ENCODE measurements around the gene RNF220. TPM values are rescaled to one million over a fixed set of nuclear protein-coding genes. Genes with fewer than 3 reads are reported as not detected.
A peak's percentile ranks its signal among the peaks of the same experiment; 100 is the strongest.

RNF220 gene
- total and polyA plus RNA-seq, 7 experiments from 2014 or later = 83.1 to 127 (median 95.9) TPM

- no peak overlapping the region for H3K27ac Mint-ChIP-seq
- intact Hi-C loops (cut with micrococcal nuclease) = no loop called here
- Histone ChIP-seq H3K36me3 (ENCODE audit: control insufficient read depth in 2 of 3, insufficient read depth in 3 of 3, low read length in 3 of 3) (no peaks in the 10 kb centered on the region), H3K4me3 (ENCODE audit: low read length) (no peak overlapping the region), H3K9me3 (ENCODE audit: control insufficient read depth in 2 of 3, low read length in 3 of 3) (no peaks in the 10 kb centered on the region), H3K27ac (ENCODE audit: low read depth, low read length) (no peak overlapping the region), H3K27me3 (ENCODE audit: control insufficient read depth in 2 of 2, insufficient read depth in 2 of 2, low read length in 2 of 2) (no peaks in the 10 kb centered on the region), H3K4me1 (ENCODE audit: control insufficient read depth in 2 of 2, insufficient read depth in 2 of 2, low read length in 2 of 2) (no peaks in the 10 kb centered on the region)
- DNase-seq = no peak
- ChIA-PET CTCF (interaction anchor here (1.3 to 2.1 kb wide), 2 partner anchors 10 to 86 kb away, joined by 3 to 10 read pairs; no protein-coding TSS in a partner anchor), POLR2A (no interaction called here)
- H3K9me3 Mint-ChIP-seq = no peaks in the 10 kb centered on the region
- ATAC-seq = no peak
- H3K4me3 Mint-ChIP-seq = no peak overlapping the region
- H3K36me3 Mint-ChIP-seq = no peaks in the 10 kb centered on the region
- H3K4me1 Mint-ChIP-seq = no peaks in the 10 kb centered on the region
- H3K27me3 Mint-ChIP-seq = peaks cover 0 to 22% (median 0%) of the 10 kb centered on the region in 5 donors
These were observed 161.4 kb downstream of the RNF220 start for GRCh38 chr1:44566281-44567046.

- POLR2A ChIA-PET = no interaction called here
- intact Hi-C loops (cut with micrococcal nuclease) = no loop called here
- H3K4me1 Mint-ChIP-seq = no peaks in the 10 kb centered on the region
- H3K36me3 Mint-ChIP-seq = no peaks in the 10 kb centered on the region
- Histone ChIP-seq H3K36me3 (ENCODE audit: control insufficient read depth in 2 of 3, insufficient read depth in 3 of 3, low read length in 3 of 3) (no peaks in the 10 kb centered on the region), H3K9me3 (ENCODE audit: control insufficient read depth in 2 of 3, low read length in 3 of 3) (no peaks in the 10 kb centered on the region), H3K4me3 (ENCODE audit: low read length) (no peak overlapping the region), H3K27ac (ENCODE audit: low read depth, low read length) (no peak overlapping the region), H3K4me1 (ENCODE audit: control insufficient read depth in 2 of 2, insufficient read depth in 2 of 2, low read length in 2 of 2) (no peaks in the 10 kb centered on the region), H3K27me3 (ENCODE audit: control insufficient read depth in 2 of 2, insufficient read depth in 2 of 2, low read length in 2 of 2) (no peaks in the 10 kb centered on the region)
- CTCF ChIA-PET = interaction anchor here (0.6 to 1.1 kb wide), 2 partner anchors 85 to 1322 kb away, joined by 3 to 4 read pairs; no protein-coding TSS in a partner anchor
- DNase-seq = no peak
- no peak overlapping the region for H3K27ac Mint-ChIP-seq
- no peak overlapping the region for H3K4me3 Mint-ChIP-seq
- ATAC-seq = no peak
- H3K27me3 Mint-ChIP-seq = peaks cover 0 to 22% (median 0%) of the 10 kb centered on the region in 5 donors
- H3K9me3 Mint-ChIP-seq = no peaks in the 10 kb centered on the region
These were observed 163.3 kb downstream of the RNF220 start for GRCh38 chr1:44568128-44568900.

GRCh38 chr1:44569491-44569890 is 164.4 kb downstream of the RNF220 start:
- DNase-seq = no peak
- H3K27me3 ChIP-seq (ENCODE audit: control insufficient read depth in 2 of 2, insufficient read depth in 2 of 2, low read length in 2 of 2) = no peaks in the 10 kb centered on the region
- Mint-ChIP-seq H3K4me1 (no peaks in the 10 kb centered on the region), H3K36me3 (no peaks in the 10 kb centered on the region), H3K4me3 (no peak overlapping the region), H3K27ac (peak overlapping the region in 1 of 9 donors; percentile 23), H3K9me3 (no peaks in the 10 kb centered on the region), H3K27me3 (peaks cover 0 to 18% (median 0%) of the 10 kb centered on the region in 5 donors)
- H3K9me3 ChIP-seq (ENCODE audit: control insufficient read depth in 2 of 3, low read length in 3 of 3) = no peaks in the 10 kb centered on the region
- CTCF ChIA-PET = interaction anchor here (1.0 to 1.7 kb wide), 3 partner anchors 9 to 83 kb away, joined by 4 to 5 read pairs (median 4); no protein-coding TSS in a partner anchor
- POLR2A ChIA-PET = no interaction called here
- H3K27ac ChIP-seq (ENCODE audit: low read depth, low read length) = no peak overlapping the region
- intact Hi-C loops (cut with micrococcal nuclease) = no loop called here
- H3K4me3 ChIP-seq (ENCODE audit: low read length) = no peak overlapping the region
- H3K4me1 ChIP-seq (ENCODE audit: control insufficient read depth in 2 of 2, insufficient read depth in 2 of 2, low read length in 2 of 2) = no peaks in the 10 kb centered on the region
- H3K36me3 ChIP-seq (ENCODE audit: control insufficient read depth in 2 of 3, insufficient read depth in 3 of 3, low read length in 3 of 3) = no peaks in the 10 kb centered on the region
- no peak for ATAC-seq

- intact Hi-C loops (cut with micrococcal nuclease) = loop anchor here in 1 of 2 donors (1.0 kb wide), 1 partner anchor 81 kb away; no protein-coding TSS in a partner anchor
- H3K36me3 ChIP-seq (ENCODE audit: control insufficient read depth in 2 of 3, insufficient read depth in 3 of 3, low read length in 3 of 3) = no peaks in the 10 kb centered on the region
- no peak overlapping the region for H3K27ac Mint-ChIP-seq
- no peaks in the 10 kb centered on the region for H3K36me3 Mint-ChIP-seq
- no peak overlapping the region for H3K4me3 Mint-ChIP-seq
- no peaks in the 10 kb centered on the region for H3K4me1 ChIP-seq (ENCODE audit: control insufficient read depth in 2 of 2, insufficient read depth in 2 of 2, low read length in 2 of 2)
- CTCF ChIA-PET = interaction anchor here (0.7 to 3.8 kb wide), 8 partner anchors 9 to 359 kb away, joined by 3 to 65 read pairs (median 3); no protein-coding TSS in a partner anchor
- no peaks in the 10 kb centered on the region for H3K27me3 ChIP-seq (ENCODE audit: control insufficient read depth in 2 of 2, insufficient read depth in 2 of 2, low read length in 2 of 2)
- H3K9me3 ChIP-seq (ENCODE audit: control insufficient read depth in 2 of 3, low read length in 3 of 3) = no peaks in the 10 kb centered on the region
- ATAC-seq (peak; percentile 67), DNase-seq (peak in 6 of 9 donors; percentile 13 to 37 (median 24))
- peaks cover 0 to 20% (median 4%) of the 10 kb centered on the region in 5 donors for H3K27me3 Mint-ChIP-seq
- no peaks in the 10 kb centered on the region for H3K9me3 Mint-ChIP-seq
- H3K27ac ChIP-seq (ENCODE audit: low read depth, low read length) = no peak overlapping the region
- H3K4me1 Mint-ChIP-seq = no peaks in the 10 kb centered on the region
- POLR2A ChIA-PET = no interaction called here
- H3K4me3 ChIP-seq (ENCODE audit: low read length) = no peak overlapping the region
These were observed 166.9 kb downstream of the RNF220 start for GRCh38 chr1:44571712-44572571.

- Histone ChIP-seq H3K4me1 (ENCODE audit: control insufficient read depth in 2 of 2, insufficient read depth in 2 of 2, low read length in 2 of 2) (no peaks in the 10 kb centered on the region), H3K4me3 (ENCODE audit: low read length) (no peak overlapping the region), H3K9me3 (ENCODE audit: control insufficient read depth in 2 of 3, low read length in 3 of 3) (no peaks in the 10 kb centered on the region), H3K27me3 (ENCODE audit: control insufficient read depth in 2 of 2, insufficient read depth in 2 of 2, low read length in 2 of 2) (no peaks in the 10 kb centered on the region), H3K27ac (ENCODE audit: low read depth, low read length) (no peak overlapping the region), H3K36me3 (ENCODE audit: control insufficient read depth in 2 of 3, insufficient read depth in 3 of 3, low read length in 3 of 3) (no peaks in the 10 kb centered on the region)
- Mint-ChIP-seq H3K27ac (no peak overlapping the region), H3K27me3 (peaks cover 0 to 25% (median 8%) of the 10 kb centered on the region in 5 donors), H3K36me3 (no peaks in the 10 kb centered on the region), H3K4me3 (no peak overlapping the region), H3K4me1 (no peaks in the 10 kb centered on the region), H3K9me3 (no peaks in the 10 kb centered on the region)
- CTCF ChIA-PET = interaction anchor here (0.8 to 3.8 kb wide), 7 partner anchors 12 to 360 kb away, joined by 3 to 65 read pairs (median 3); no protein-coding TSS in a partner anchor
- intact Hi-C loops (cut with micrococcal nuclease) = loop anchor here in 1 of 2 donors (1.0 kb wide), 1 partner anchor 81 kb away; no protein-coding TSS in a partner anchor
- DNase-seq (no peak), ATAC-seq (no peak)
- POLR2A ChIA-PET = no interaction called here
These were observed 167.5 kb downstream of the RNF220 start for GRCh38 chr1:44572572-44572879.

GRCh38 chr1:44575396-44575795 is 170.3 kb downstream of the RNF220 start:
- no peak for ATAC-seq
- Histone ChIP-seq H3K27ac (ENCODE audit: low read depth, low read length) (no peak overlapping the region), H3K4me3 (ENCODE audit: low read length) (no peak overlapping the region), H3K4me1 (ENCODE audit: control insufficient read depth in 2 of 2, insufficient read depth in 2 of 2, low read length in 2 of 2) (no peaks in the 10 kb centered on the region), H3K9me3 (ENCODE audit: control insufficient read depth in 2 of 3, low read length in 3 of 3) (no peaks in the 10 kb centered on the region), H3K27me3 (ENCODE audit: control insufficient read depth in 2 of 2, insufficient read depth in 2 of 2, low read length in 2 of 2) (no peaks in the 10 kb centered on the region), H3K36me3 (ENCODE audit: control insufficient read depth in 2 of 3, insufficient read depth in 3 of 3, low read length in 3 of 3) (no peaks in the 10 kb centered on the region)
- Mint-ChIP-seq H3K27me3 (peaks cover 0 to 21% (median 10%) of the 10 kb centered on the region in 5 donors), H3K9me3 (no peaks in the 10 kb centered on the region), H3K4me3 (no peak overlapping the region), H3K4me1 (no peaks in the 10 kb centered on the region), H3K27ac (no peak overlapping the region), H3K36me3 (no peaks in the 10 kb centered on the region)
- POLR2A ChIA-PET = no interaction called here
- intact Hi-C loops (cut with micrococcal nuclease) = no loop called here
- CTCF ChIA-PET = interaction anchor here (0.6 kb wide), 1 partner anchor 26 kb away, joined by 3 read pairs; no protein-coding TSS in a partner anchor
- DNase-seq = no peak

Data from naive thymus-derived CD4-positive, alpha-beta T cell (primary cell).